Left colon (tissue), 2 donors: ENCODE data around the gene TSPAN9. TPM values are rescaled to one million over a fixed set of nuclear protein-coding genes. Genes with fewer than 3 reads are reported as not detected.

Source experiments
- ATAC-seq: fragments of 200-7000 bp; cut with Tn5 transposase; one replicate; pipeline ENCODE4 v1.9.1; 2020; ENCODE audit warnings: mild to moderate bottlenecking, moderate library complexity
- DNase-seq, 2 donors: peaks; one replicate each; pipeline ENCODE4 v3.0.0-alpha.2; 2020
- intact Hi-C, 2 donors: fragments of 100-400 bp; cut with DNase I in 1 of 2; cut with micrococcal nuclease in 1 of 2; formaldehyde crosslinking; loops; one replicate each; pipeline versions ENCODE4 v1.11.2 to v1.14.0; 2022; cut with DNase I, micrococcal nuclease
- total RNA-seq, 2 donors: library from RNA; stranded (reverse); fragmentation: NEBNext Ultra II Directional; extraction: Animal tissue kit (Norgen Biotek cat#: 25700); gene quantifications; one replicate each; pipeline ENCODE4 v1.2.1, GENCODE V29; 2021
- donor health status: DM: no; HTN: no; CAD: no.
- donor health status: DM: yes; HTN: yes; CAD: no.

Gene TSPAN9
- total RNA-seq, 2 donors from 2014 or later: 7.1 to 9.6 TPM

DNA sequence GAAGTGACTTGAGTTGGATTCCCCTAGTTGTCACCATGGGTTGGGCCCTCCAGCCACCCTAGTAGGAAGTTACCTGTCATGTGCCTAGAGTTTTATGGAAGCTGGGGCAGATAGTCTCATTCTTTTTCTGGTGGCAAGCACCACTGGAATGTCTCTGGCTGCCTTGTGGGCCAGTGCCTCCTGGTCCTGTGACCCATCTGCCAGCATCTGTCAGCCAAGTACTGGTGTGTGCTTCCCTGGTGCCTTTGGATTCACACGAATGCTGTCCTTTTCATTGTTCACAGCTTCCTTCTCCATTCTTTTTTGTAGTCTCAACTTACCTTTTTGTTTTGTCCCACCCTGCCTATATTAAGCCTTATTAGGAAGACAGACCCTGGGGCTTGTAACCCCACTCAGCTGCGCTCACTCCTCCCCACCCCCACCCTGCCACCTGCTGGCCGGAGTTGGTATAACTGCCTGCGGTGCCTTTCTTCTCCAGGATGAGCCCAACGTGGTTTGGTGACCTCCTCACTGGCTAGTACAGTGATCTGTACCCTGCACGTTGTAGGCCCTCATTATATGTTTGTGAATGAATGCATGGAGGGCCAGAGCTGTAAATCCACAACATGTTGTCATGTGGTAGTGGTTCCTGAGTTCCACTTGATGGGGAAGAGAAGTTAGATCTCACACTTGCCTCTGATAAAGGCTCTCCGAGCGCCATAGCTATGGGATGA, 125.7 kb downstream of the TSPAN9 start:
- DNase-seq: peak in 1 of 2 donors; percentile 62
- ATAC-seq: peak; percentile 47
- intact Hi-C loops: loop anchor here in 1 of 2 donors (5.0 kb wide), 1 partner anchor 66 kb away; no protein-coding TSS in a partner anchor

DNA sequence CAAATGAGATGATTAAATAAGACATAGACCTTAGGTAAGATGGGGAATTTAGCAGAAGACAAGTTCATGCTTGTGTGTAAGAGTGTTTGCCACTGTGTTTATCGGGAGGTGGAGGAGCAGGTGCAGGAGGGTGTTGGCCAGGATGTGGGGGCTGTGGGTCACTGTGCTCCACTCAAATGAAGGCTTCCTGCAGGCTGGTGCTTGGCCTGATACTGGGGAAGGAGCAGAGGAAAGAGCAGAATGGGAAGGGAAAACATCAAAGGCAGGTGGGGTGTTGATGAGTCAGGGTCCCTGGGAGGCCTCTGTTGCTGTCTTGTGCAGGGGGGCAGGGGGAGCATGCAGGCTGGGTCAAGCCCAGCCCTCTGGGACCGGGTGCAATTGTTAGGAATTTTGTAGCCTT, 126.5 kb downstream of the TSPAN9 start:
- no peak for DNase-seq
- intact Hi-C loops: loop anchor here in 1 of 2 donors (5.0 kb wide), 1 partner anchor 66 kb away; no protein-coding TSS in a partner anchor
- no peak for ATAC-seq

DNA sequence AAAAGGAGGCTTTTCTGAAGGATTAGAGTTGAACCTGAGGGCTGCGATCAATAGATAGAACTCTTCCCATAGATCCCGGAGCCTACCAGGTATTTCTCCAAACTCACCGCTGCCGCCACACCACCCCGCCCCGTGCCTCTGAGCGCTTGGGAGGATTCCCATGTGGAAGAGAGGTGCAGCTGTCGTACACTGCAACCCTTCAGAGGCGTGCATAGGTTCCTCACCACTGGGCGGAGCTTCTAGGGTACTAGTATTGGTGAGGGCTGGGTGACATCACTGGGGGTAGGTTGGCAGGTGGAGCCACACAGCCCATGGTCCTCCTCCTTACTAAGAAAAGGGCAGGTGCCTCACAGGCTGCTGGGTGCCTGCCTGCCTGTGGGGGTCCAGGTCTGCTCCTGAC, 127.0 kb downstream of the TSPAN9 start:
- DNase-seq (no peak), ATAC-seq (no peak)
- intact Hi-C loops: loop anchor here in 1 of 2 donors (5.0 kb wide), 1 partner anchor 67 kb away; no protein-coding TSS in a partner anchor

DNA sequence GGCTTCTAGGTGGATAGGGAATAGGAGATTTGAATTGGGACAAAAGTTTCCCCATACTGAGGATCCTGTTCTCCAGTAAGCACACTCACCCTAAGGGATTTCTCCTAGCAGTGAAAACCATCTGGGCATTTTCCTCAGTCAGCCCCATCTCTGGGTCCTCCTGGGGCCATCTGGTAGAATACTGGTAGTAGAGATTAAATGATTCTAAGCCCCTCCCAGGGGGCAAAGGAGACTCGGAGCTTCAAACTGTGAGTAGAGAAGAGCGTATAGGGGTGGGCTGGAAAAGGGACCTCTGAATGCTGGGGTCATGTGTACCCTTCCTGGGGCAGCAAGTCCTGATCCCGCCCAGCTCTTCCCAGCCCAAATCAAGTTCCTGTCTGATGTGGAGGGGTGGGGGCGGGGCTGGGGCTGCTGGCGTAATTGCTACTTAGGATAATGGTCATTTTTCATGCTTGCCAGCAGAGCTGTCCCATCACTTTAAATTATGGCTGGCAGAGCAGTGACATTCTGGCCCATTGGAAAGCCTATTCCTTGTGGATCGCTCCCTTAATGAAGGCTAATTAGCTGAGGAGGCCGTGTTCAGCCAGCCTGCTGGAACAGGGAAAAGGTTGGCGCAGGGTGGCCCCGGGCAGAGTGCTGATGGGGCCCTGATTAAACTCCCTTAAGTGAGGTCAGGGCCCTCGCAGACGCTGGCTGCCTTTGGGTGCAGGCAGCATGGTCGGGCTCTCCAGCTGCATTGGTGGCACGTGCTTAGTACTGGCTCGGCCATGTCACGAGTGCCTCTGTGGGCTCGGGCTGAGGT, 127.8 kb downstream of the TSPAN9 start:
- intact Hi-C loops: loop anchor here in 1 of 2 donors (5.0 kb wide), 1 partner anchor 68 kb away; no protein-coding TSS in a partner anchor
- no peak for ATAC-seq
- DNase-seq: no peak

DNA sequence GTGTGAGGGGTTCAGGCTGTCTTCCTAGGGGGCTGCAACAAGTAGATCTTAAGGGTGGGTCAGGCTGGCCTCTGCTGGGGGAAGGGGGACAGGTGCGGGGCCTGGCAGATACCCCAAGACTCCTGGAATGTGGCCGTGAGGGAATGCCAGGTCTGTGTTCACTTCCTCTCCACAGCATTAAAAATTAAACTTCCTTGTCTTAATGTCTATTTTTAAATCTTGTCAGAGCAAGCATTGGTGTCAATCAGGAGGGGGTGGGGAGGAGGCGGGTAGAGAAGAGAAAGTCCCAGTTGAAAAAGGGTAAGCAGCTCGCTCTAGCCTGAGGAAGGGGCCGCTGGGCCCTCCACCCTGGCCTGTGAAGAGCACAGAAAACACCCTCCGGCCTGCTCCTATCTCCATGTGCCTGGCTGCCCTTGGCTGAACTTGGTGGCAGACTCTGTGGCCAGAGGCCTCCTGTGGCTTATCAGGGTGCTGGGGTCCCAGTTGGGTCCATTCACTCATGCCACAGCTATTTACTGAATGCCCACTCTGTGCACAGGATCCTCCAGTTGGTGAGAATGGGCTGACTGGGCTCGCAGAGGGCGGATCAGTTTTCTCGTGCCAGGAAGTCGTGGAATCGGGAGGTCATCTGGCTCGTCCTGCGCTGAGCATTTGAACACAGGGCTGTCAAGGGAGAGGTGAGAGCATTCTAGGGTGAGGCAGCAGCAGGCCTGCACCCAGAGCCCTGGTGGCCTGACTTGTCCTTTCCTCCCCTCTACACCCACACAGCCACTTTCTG, 128.8 kb downstream of the TSPAN9 start:
- DNase-seq: no peak
- ATAC-seq: no peak
- intact Hi-C loops: no loop called here

DNA sequence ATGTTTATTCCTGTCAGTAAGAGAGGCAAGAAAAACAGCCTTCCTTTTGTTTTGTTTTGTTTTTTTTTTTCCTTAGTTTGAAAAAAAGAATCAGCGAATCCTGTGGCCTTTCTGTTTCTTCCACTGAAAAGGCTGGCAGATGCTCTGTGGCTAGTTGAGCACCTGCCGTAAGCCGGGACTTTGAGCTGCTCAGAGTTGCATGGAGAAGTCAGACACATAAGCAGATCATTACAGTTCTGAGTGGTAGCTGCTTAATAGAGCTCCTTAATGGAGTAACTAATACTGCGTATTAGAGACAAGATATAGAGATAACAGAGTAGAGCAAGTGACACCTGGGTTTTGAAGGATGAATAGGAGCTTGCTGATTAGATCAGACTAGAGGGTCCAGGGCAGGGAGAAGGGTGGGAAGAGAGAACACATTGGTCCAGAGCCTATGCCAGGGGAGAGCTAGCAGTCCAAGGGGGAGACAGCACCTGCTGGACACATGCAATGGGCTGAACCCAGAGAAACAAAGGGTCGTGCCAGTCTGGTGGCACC, 129.4 kb downstream of the TSPAN9 start:
- ATAC-seq (no peak), DNase-seq (no peak)
- intact Hi-C loops: no loop called here

DNA sequence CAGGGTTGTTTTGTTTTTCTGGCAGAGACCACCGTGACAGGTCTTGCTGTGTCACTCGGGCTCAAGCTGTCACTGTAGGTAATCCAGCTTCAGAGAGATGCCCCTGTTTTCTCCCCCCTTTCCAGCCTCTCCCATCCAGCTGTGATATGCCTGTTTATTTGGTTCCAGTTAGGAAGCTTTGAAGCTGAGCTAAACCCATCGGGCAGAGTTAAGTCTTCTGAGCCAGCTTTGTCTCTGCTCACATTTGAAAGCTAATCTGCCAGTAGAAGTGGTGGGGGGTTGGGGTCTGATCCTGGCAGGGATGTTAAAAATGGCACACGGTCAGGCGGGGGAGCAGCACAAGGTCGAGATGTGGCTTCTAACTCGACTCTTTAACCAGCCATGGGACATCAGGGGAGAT, 130.0 kb downstream of the TSPAN9 start:
- DNase-seq: no peak
- ATAC-seq: no peak
- intact Hi-C loops: no loop called here

DNA sequence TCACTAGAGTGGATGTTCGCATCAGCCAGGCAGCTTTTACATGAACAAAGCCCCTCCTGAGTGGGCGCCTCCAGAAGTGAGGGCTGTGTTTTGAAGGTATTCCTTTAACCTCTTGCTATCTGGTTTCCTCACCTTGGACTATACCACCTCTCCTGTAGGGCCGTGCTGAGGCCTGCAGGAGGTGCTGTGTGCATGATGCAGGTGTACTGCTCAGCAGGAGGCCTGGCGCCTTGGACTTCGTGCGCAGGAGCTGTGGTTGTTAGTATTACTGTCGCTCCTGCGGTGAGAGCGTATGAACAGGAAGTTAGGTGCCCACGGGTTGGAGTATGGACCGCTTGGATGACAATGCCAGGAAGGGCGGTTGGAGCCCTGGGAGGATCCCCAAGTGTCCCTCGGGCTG, 130.7 kb downstream of the TSPAN9 start:
- intact Hi-C loops: no loop called here
- ATAC-seq (no peak), DNase-seq (no peak)

DNA sequence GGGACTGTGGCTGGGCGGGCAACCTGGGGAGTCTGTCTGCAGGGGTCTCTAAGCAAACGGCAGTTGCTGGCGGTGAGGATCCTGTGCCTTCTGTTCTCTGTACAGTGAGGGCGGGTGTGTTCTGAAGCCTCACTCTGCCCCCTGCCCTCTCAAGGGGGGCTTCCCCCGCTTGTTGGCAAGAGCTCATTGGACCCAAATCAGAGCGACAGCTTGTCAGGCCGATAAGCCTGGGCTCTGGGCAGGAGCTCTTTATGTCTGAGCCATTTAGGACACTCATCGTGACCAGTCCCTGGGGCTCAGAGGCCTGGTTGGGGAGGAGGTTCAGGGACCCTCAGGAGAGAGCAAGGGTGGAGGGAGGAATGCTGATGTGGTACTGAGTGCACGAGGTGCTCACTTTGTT, 136.0 kb downstream of the TSPAN9 start:
- intact Hi-C loops: no loop called here

DNA sequence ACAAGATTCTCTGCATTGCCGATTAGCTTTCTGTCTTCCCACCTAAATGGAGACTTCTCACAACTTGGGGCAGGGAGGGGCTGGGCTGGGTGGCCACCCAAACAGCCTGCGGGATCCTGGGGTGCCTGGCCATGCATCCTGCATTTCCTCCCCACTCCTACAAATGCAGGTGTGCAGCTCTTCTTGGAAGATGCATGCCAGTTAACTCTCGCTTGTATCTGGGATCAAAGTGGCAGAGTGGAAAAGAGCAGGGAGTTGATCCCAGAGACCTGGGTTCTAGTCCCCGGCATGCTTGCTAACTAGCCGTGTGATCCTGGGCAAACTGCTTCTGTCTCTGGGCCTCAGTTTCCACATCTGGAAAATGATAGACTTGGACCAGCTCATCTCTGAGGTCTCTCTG, 136.6 kb downstream of the TSPAN9 start:
- DNase-seq: no peak
- no peak for ATAC-seq
- intact Hi-C loops: no loop called here

More for the DNA sequence above, 136.0 kb downstream of the TSPAN9 start:
- no peak for ATAC-seq
- DNase-seq: no peak

DNA sequence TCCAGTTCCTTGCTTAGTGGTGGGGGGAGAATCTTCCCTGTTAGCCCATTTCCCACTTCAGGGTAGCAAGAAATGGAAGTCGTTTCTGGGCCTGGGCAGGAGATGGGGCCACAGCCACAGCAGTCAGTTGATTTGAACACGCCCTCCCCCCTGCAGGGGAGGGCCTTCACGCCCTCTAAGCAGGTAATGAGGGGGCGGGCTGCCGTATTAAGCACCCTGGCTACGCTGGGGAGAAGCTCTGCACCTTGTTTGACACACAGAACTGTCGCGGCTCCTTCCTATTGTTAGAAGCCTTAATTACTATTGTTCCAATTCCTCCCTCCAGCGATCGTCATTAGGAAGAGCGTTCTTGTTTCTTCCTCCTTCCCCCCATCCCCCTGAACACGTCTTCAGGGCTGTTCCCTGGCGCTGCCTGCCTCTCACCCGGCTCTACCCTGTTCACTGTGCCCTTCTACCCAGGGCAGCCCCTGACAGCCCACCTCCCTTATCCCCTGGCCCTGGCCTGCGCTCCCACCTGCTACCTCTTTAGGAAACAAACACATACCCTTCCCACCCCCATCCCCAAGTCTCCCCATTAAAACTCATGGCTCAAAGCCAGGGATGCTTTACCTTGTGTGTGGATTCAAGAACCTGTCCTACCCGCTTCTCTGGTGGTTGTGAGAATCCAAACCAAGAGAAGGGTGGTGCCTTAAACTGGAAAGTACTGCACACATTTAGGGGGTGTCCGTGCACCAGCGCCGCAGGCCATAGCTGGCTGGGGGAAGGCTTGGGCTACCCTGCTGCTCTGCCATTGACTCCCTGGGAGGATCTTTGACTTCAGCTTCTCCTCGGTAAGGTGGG, 137.6 kb downstream of the TSPAN9 start:
- intact Hi-C loops: no loop called here
- DNase-seq (no peak), ATAC-seq (no peak)

DNA sequence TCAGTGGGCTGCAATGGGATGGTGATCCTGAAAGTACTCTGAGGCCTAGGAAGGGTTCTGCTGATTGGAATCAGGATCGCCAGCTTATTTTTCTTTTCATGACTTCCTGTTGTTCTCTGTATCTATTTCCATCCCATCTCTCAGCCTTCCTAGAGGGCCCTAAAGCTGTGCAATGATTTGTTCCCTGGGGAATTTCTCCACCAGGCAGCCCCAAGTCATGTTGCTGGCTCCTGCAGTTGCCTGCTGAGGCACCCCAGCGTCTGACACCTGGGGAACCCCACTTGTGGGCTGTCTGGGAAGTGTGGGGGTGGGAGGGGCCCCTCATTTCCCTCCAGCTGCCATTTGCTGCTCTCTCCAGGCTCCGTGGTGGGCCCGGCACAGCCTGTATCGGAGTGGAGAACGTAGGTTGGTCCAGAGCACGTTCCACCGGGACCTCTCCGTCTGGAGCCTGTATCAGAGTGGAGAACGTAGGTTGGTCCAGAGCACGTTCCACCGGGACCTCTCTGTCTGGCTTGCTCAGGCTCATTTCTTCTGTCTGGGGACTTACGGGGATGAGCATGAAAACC, 138.3 kb downstream of the TSPAN9 start:
- intact Hi-C loops: no loop called here

DNA sequence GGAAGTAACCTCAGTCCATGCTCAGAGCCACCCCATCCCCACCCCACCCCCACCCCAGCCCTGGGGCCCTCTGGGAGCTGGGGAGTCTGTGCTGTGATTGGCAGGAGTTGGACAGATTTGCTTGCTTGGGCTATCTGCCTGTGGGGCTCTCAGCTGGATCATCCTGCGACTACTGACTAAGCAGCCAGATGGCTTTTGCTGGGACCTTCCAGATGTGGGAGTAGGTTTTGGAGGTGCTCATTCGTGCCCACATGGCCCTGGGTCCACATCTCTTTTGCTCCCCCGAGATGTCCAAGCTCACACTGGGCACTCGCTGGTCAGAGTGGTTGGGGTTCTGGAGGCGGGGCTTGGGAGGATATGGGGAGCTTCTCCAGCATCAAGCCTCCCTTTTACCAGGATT, 138.9 kb downstream of the TSPAN9 start:
- ATAC-seq: no peak
- no peak for DNase-seq
- intact Hi-C loops: no loop called here

More for the DNA sequence above, 138.3 kb downstream of the TSPAN9 start:
- ATAC-seq (no peak), DNase-seq (no peak)

DNA sequence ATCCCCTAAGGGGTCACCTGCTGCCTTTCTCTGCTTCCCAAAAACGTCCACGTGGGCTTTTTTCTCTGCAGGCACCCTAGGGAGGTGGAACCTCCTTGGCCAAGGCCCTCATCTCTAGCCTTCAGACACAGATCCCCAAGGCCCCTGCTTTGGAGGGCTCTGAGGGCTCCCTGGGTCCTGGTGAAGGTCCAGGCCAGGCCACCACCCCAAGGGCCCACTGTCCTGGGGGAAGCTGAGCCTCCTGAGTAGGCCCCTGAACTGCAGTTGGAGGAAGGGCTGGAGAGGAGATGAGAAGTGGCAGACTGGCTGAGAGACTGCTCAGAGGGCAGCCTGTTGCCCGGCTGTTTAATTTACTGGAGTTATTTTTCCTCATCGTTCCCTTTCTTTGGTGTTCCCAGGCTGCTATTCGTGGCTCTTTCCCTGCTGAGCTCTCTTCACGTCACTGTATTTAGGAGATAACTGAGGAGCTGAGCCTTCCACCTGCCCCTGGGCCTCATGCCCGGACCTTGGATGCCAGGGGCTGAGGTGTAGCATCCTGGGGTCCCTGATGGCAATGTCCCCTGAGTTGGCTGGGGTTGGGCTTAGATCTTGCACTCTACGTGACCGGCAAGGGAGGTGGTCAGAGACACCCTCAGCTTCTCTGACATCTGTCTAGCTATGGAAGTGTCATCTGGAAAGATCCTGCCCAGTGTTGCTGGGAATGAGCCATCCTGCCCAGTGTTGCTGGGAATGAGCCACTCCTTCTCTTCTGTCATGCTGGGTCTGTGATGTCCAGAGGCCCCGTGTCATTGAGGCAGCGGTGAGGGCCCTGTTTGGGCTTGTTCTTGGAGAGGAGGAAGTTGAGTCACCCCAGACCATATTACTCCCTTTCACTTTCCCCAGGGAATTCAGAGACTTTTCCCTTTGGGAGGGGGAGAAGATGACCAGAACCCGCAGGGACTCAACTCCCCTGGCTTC, 139.8 kb downstream of the TSPAN9 start:
- no peak for ATAC-seq
- intact Hi-C loops: no loop called here
- DNase-seq: no peak

DNA sequence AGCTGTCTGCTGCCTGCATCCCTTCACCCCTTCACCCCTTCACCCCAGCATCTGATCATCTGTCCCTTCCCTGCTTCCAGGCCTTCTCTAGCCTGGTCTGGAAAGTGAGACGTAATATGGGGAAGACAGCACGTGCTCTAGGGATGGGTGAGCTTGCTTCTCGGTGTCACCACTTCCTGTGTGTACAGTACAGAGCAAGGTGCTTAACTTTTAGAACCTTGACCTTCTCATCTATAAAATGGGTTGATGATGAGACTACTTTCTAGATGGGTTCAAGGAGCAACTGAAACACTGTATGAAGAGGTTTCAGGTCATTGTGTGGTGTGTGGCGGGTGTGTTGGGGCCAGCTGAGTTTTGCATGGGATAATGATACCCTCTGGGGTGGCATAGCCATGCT, 140.5 kb downstream of the TSPAN9 start:
- no peak for ATAC-seq
- intact Hi-C loops: no loop called here
- no peak for DNase-seq

DNA sequence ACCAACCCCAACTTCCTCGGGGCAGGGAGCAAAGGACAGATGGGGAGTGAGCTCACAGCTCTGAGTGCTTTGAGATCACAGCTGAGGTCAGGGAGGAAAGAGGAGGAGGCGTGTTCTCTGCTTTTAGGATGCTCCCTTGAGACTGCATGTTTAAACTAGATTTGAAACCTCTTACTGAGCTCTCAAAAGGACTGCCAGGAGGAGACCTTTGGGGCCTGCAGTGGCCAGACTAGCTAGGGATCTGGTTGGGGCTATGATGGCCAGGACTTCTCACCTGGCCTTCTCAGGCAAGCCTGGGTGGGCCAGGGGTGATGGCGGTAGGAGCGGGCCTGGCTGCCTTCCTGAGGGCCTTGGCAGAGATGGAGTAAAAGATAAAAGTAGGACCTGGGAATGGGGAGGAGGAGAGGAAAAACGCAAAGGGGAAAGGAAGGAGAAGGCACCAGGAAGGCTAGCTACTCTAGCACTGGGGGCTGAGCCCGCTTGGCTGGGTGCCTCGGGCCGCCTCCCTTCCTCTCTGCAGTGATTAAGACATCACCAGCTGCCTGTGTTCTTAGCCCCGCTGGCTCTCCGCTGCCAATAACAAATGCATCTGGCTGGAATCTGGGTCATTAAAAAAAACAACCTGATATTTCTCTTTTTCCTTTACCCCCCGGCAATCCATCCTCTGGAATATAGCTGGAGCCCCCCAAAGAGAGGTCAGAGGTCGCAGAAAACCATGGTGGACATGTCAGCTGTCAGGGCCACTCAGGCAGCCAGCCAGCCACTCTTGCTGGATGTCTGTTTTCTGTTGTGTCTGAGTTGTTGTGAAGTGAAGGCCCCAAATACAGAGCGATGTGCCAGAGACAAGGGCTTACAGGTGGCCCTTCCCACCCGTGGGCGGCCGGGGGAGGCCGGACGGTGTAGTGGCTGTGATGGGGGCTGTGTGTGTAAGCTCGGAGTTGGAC, 141.3 kb downstream of the TSPAN9 start:
- intact Hi-C loops: no loop called here
- peak in 1 of 2 donors; percentile 51 for DNase-seq
- ATAC-seq: no peak
